Activated CD8-positive, alpha-beta T cell treated with anti-CD3 and anti-CD28 coated beads for 36 hours (primary cell): ENCODE data around the gene GJD3. TPM values are rescaled to one million over a fixed set of nuclear protein-coding genes. Genes with fewer than 3 reads are reported as not detected.
"Not testable (repeated sequence)": the region's sequence is repeated elsewhere in the genome, so short reads cannot be mapped to it uniquely, and the experiment has no call there.

Experiments
- ATAC-seq: fragments of 200-7000 bp; cut with Tn5 transposase; one replicate; pipeline ENCODE4 v1.10.0; 2021; ENCODE audit warnings: mild to moderate bottlenecking, moderate library complexity
- CTCF ChIA-PET: fragments of 350-600 bp; sonication (Branson Sonifier 250); formaldehyde crosslinking; loops from one replicate; lab custom pipeline; 2021; ENCODE audit warnings: antibody characterized with exemption; lab: Charles Lee
- POLR2A ChIA-PET: fragments of 350-600 bp; sonication (Branson Sonifier 250); formaldehyde crosslinking; loops from one replicate; lab custom pipeline; 2021; ENCODE audit warnings: antibody characterized with exemption; lab: Charles Lee
- DNase-seq: peaks from one replicate; pipeline ENCODE4 v3.0.0-alpha.2; 2020
- H3K27ac Mint-ChIP-seq: one replicate; pipeline ENCODE4 v1.8.0; 2021; ENCODE audit warnings: mild to moderate bottlenecking, mixed read lengths
- H3K27me3 Mint-ChIP-seq: one replicate; pipeline ENCODE4 v1.8.0; 2021; ENCODE audit warnings: mixed read lengths
- H3K36me3 Mint-ChIP-seq: one replicate; pipeline ENCODE4 v1.8.0; 2021; ENCODE audit warnings: low read depth, mixed read lengths
- H3K4me1 Mint-ChIP-seq: one replicate; pipeline ENCODE4 v1.8.0; 2021; ENCODE audit warnings: low read depth, mixed read lengths
- H3K4me3 Mint-ChIP-seq: one replicate; pipeline ENCODE4 v1.8.0; 2021; ENCODE audit warnings: mild to moderate bottlenecking, moderate library complexity, mixed read lengths
- H3K9me3 Mint-ChIP-seq: one replicate; pipeline ENCODE4 v1.8.0; 2021; ENCODE audit warnings: mixed read lengths
- CTCF ChIP-seq: fragments of 200-600 bp; IDR thresholded peaks from one replicate; pipeline ENCODE4 v1.8.0; 2022; ENCODE audit warnings: antibody characterized with exemption, mild to moderate bottlenecking
- intact Hi-C: fragments of 100-400 bp; cut with micrococcal nuclease; formaldehyde crosslinking; loops from one replicate; pipeline ENCODE4 v1.10.0; 2022
- total RNA-seq, 2 experiments: library from RNA; stranded (reverse); gene quantifications; one replicate each; pipeline ENCODE4 v1.2.3, GENCODE V29; 2021

The GJD3 gene
- total RNA-seq, 2 experiments from 2014 or later: not detected

- H3K4me1 Mint-ChIP-seq: peaks cover 35% of the 10 kb centered on the region
- H3K9me3 Mint-ChIP-seq: no peaks in the 10 kb centered on the region
- POLR2A ChIA-PET: interaction anchor here (0.5 to 0.9 kb wide), 3 partner anchors 139 to 186 kb away, joined by 3 to 4 read pairs (median 3); no protein-coding TSS in a partner anchor
- peaks cover 3% of the 10 kb centered on the region for H3K27me3 Mint-ChIP-seq
- H3K36me3 Mint-ChIP-seq: no peaks in the 10 kb centered on the region
- CTCF ChIA-PET: interaction anchor here (1.2 to 1.5 kb wide), 3 partner anchors 12 to 26 kb away, joined by 3 to 8 read pairs (median 4); no protein-coding TSS in a partner anchor
- intact Hi-C loops: no loop called here
- no peak for ATAC-seq
- DNase-seq: no peak
- TF ChIP-seq CTCF: no peak
- H3K27ac Mint-ChIP-seq: no peak overlapping the region
- H3K4me3 Mint-ChIP-seq: no peak overlapping the region
Measured at GRCh38 chr17:40374821-40375498, 10.4 kb upstream of the GJD3 start.

DNA sequence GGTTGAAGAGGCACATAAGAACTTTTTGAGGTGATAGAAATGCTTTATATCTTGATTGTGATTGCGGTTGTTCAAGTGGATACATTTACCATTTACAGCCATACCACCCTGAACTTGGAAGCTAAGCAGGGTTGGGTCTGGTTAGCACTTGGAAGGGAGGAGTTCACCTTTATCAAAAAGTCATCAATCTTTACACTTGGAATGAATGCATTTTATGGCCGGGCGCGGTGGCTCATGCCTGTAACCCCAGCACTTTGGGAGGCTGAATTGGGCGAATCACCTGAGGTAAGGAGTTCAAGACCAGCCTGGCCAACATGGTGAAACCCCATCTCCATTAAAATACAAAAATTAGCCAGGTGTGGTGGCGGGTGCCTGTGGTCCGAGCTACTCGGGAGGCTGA lies 9.5 kb upstream of the GJD3 start:
- no peak overlapping the region for H3K27ac Mint-ChIP-seq
- TF ChIP-seq CTCF: no peak
- CTCF ChIA-PET: interaction anchor here (1.0 to 2.4 kb wide), 3 partner anchors 11 to 181 kb away, joined by 4 to 12 read pairs (median 4); no protein-coding TSS in a partner anchor

DNA sequence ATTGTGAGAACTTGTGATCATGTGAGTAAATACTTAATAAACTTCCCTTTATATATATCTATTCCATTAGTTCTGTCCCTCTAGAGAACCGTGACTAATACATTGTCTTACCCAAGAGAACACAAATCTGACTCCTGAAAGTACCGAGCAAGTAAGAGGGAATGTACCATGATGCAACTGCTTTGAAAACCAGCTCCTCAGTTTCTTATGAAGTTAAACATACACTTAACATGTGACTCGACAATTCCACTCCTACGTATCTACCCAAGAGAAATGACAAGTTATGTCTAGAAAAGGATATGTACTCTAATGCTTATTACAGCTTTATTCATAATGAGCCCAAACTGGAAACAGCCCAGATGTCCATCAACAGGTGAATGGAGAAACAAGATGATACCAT lies 8.8 kb upstream of the GJD3 start:
- no peak overlapping the region for H3K27ac Mint-ChIP-seq
- no peak for DNase-seq
- H3K4me1 Mint-ChIP-seq: peaks cover 35% of the 10 kb centered on the region
- ATAC-seq: peak; percentile 69
- H3K4me3 Mint-ChIP-seq: no peak overlapping the region
- H3K27me3 Mint-ChIP-seq: peaks cover 3% of the 10 kb centered on the region
- H3K36me3 Mint-ChIP-seq: no peaks in the 10 kb centered on the region
- ChIA-PET CTCF (interaction anchor here (0.8 to 2.4 kb wide), 5 partner anchors 10 to 186 kb away, joined by 3 to 12 read pairs (median 3); no protein-coding TSS in a partner anchor), POLR2A (interaction anchor here (1.5 kb wide), 1 partner anchor 160 kb away, joined by 4 read pairs; no protein-coding TSS in a partner anchor)
- intact Hi-C loops: no loop called here
- no peaks in the 10 kb centered on the region for H3K9me3 Mint-ChIP-seq
- no peak for TF ChIP-seq CTCF

More for the DNA sequence above, 9.5 kb upstream of the GJD3 start:
- no peak for ATAC-seq
- H3K27me3 Mint-ChIP-seq: peaks cover 3% of the 10 kb centered on the region
- no peaks in the 10 kb centered on the region for H3K9me3 Mint-ChIP-seq
- POLR2A ChIA-PET: interaction anchor here (1.5 kb wide), 1 partner anchor 160 kb away, joined by 4 read pairs; no protein-coding TSS in a partner anchor
- peaks cover 35% of the 10 kb centered on the region for H3K4me1 Mint-ChIP-seq
- H3K4me3 Mint-ChIP-seq: no peak overlapping the region
- H3K36me3 Mint-ChIP-seq: no peaks in the 10 kb centered on the region
- intact Hi-C loops: no loop called here
- DNase-seq: no peak

DNA sequence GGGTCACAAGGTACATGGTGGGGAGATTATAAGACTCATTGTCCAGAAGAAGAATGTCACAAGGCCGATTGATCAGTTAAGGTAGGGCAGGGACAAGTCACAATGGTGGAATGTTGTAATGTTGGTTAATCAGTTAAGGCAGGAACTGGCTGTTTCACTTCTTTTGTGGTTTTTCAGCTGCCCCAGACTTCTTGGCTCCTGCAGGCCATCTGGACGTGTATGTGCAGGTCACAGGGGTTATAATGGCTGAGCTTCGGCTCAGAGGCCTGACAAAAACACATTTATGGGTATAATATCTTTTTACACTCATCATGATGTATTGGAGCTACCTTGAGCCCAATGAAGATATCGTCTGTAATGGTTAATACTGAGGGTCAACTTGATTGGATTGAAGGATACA lies 8.1 kb upstream of the GJD3 start:
- H3K9me3 Mint-ChIP-seq, H3K27me3 Mint-ChIP-seq, ATAC-seq, H3K4me3 Mint-ChIP-seq, intact Hi-C loops, DNase-seq, H3K36me3 Mint-ChIP-seq: not testable (repeated sequence)
- Mint-ChIP-seq H3K27ac (peak overlapping the region; percentile 13), H3K4me1 (peaks cover 35% of the 10 kb centered on the region)
- POLR2A ChIA-PET: interaction anchor here (1.3 to 1.5 kb wide), 2 partner anchors 27 to 161 kb away, joined by 3 to 4 read pairs; no protein-coding TSS in a partner anchor
- CTCF ChIA-PET: interaction anchor here (0.8 to 2.4 kb wide), 5 partner anchors 10 to 187 kb away, joined by 3 to 12 read pairs (median 3); no protein-coding TSS in a partner anchor

- POLR2A ChIA-PET: interaction anchor here (0.8 to 1.3 kb wide), 3 partner anchors 10 to 53 kb away, joined by 3 to 4 read pairs (median 3); no protein-coding TSS in a partner anchor
- intact Hi-C loops: no loop called here
- CTCF ChIA-PET: interaction anchor here (0.6 to 2.4 kb wide), 4 partner anchors 9 to 161 kb away, joined by 3 to 12 read pairs (median 3); no protein-coding TSS in a partner anchor
- Mint-ChIP-seq H3K4me3 (no peak overlapping the region), H3K36me3 (no peaks in the 10 kb centered on the region), H3K27me3 (peaks cover 3% of the 10 kb centered on the region), H3K4me1 (peaks cover 34% of the 10 kb centered on the region), H3K9me3 (no peaks in the 10 kb centered on the region), H3K27ac (no peak overlapping the region)
- no peak for TF ChIP-seq CTCF
- no peak for DNase-seq
- no peak for ATAC-seq
Measured at GRCh38 chr17:40372031-40372430, 7.5 kb upstream of the GJD3 start.
